HL-60 (cell line): ENCODE results near the gene FOXL2.

Experiments used
- DNase-seq, 2 experiments: peaks; one replicate each; pipeline ENCODE4 v3.0.0-alpha.2; 2010 to 2020; ENCODE audit warnings: low read depth in 1 of 2, low spot score in 1 of 2
- H3K27ac ChIP-seq: fragments of 250-450 bp; sonication (Bioruptor Pico); replicated peaks from 2 replicates; pipeline ENCODE4 v1.5.1; 2020; ENCODE audit warnings: mild to moderate bottlenecking, moderate library complexity
- H3K27me3 ChIP-seq: fragments of 250-450 bp; sonication (Bioruptor Pico); 2 replicates; pipeline ENCODE4 v1.5.1; 2021; ENCODE audit warnings: mild to moderate bottlenecking, moderate library complexity; ENCODE audit not compliant: insufficient read depth, poor library complexity, severe bottlenecking
- H3K4me3 ChIP-seq: replicated peaks from 2 replicates; pipeline ENCODE4 v1.5.1; 2011; ENCODE audit warnings: mild to moderate bottlenecking, control low read depth, low read length; ENCODE audit not compliant: insufficient read depth
- GABPA ChIP-seq: IDR thresholded peaks from 2 replicates; pipeline ENCODE4 v1.6.1; 2012; ENCODE audit warnings: low read depth
- POLR2AphosphoS5 ChIP-seq: IDR thresholded peaks from 2 replicates; pipeline ENCODE4 v1.6.1; 2012; ENCODE audit warnings: low read depth
- SPI1 ChIP-seq: IDR thresholded peaks from 2 replicates; pipeline ENCODE4 v1.6.1; 2012; ENCODE audit warnings: low read depth, mild to moderate bottlenecking, borderline replicate concordance
- TF ChIP-seq, protein P1 (sequence below): IDR thresholded peaks from one replicate; pipeline ENCODE4 v1.5.1; 2011; ENCODE audit warnings: low read length, control low read depth, inconsistent platforms; ENCODE audit not compliant: insufficient read depth
- TF ChIP-seq, protein P2 (sequence below): IDR thresholded peaks from 2 replicates; pipeline ENCODE4 v1.6.1; 2012; ENCODE audit warnings: low read depth; ENCODE audit not compliant: insufficient replicate concordance

Gene FOXL2

DNA sequence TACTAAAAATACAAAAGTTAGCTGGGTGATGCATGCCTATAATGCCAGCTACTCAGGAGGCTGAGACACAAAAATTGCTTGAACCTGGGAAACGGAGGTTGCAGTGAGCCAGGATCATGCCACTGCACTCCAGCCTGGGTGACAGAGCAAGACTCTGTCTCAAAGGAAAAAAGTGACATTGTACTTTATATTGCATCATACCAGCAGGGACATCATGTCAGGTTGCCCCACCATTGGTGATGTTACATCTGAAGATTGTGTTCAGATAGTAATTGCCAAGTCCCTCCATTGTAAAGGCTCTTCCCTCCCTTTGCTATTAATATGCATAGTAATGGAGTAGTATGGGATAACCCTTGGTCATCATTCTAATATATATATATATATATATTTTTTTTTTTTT, 44.8 kb downstream of the FOXL2 start:
- DNase-seq, result peak in 1 of 2 experiments; percentile 60
- TF ChIP-seq, protein P1, sequence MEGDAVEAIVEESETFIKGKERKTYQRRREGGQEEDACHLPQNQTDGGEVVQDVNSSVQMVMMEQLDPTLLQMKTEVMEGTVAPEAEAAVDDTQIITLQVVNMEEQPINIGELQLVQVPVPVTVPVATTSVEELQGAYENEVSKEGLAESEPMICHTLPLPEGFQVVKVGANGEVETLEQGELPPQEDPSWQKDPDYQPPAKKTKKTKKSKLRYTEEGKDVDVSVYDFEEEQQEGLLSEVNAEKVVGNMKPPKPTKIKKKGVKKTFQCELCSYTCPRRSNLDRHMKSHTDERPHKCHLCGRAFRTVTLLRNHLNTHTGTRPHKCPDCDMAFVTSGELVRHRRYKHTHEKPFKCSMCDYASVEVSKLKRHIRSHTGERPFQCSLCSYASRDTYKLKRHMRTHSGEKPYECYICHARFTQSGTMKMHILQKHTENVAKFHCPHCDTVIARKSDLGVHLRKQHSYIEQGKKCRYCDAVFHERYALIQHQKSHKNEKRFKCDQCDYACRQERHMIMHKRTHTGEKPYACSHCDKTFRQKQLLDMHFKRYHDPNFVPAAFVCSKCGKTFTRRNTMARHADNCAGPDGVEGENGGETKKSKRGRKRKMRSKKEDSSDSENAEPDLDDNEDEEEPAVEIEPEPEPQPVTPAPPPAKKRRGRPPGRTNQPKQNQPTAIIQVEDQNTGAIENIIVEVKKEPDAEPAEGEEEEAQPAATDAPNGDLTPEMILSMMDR, result no peak
- TF ChIP-seq GABPA (no peak), SPI1 (no peak), POLR2AphosphoS5 (no peak)
- TF ChIP-seq, protein P2, sequence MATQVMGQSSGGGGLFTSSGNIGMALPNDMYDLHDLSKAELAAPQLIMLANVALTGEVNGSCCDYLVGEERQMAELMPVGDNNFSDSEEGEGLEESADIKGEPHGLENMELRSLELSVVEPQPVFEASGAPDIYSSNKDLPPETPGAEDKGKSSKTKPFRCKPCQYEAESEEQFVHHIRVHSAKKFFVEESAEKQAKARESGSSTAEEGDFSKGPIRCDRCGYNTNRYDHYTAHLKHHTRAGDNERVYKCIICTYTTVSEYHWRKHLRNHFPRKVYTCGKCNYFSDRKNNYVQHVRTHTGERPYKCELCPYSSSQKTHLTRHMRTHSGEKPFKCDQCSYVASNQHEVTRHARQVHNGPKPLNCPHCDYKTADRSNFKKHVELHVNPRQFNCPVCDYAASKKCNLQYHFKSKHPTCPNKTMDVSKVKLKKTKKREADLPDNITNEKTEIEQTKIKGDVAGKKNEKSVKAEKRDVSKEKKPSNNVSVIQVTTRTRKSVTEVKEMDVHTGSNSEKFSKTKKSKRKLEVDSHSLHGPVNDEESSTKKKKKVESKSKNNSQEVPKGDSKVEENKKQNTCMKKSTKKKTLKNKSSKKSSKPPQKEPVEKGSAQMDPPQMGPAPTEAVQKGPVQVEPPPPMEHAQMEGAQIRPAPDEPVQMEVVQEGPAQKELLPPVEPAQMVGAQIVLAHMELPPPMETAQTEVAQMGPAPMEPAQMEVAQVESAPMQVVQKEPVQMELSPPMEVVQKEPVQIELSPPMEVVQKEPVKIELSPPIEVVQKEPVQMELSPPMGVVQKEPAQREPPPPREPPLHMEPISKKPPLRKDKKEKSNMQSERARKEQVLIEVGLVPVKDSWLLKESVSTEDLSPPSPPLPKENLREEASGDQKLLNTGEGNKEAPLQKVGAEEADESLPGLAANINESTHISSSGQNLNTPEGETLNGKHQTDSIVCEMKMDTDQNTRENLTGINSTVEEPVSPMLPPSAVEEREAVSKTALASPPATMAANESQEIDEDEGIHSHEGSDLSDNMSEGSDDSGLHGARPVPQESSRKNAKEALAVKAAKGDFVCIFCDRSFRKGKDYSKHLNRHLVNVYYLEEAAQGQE, result no peak
- H3K4me3 ChIP-seq, result no peak overlapping the region
- no peaks in the 10 kb centered on the region for H3K27me3 ChIP-seq
- peak overlapping the region; percentile 56 for H3K27ac ChIP-seq

DNA sequence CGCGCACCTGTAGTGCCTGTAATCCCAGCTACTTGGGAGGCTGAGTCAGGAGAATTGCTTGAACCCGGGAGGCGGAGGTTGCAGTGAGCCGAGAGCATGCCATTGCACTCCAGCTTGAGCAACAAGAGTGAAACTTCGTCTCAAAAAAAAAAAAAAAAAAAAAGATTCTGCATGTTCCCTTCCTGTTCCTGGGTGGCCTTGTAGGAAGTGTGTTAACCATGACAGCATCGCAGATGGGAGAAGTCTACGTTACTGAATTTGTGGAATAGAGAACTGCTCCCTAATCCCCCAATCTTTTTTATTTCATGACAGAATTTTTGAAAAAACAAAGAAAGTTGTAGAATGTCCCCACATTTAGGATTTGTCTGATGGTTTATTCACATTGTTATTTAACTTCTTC, 45.4 kb downstream of the FOXL2 start:
- H3K27me3 ChIP-seq, result no peaks in the 10 kb centered on the region
- DNase-seq, result peak; percentile 47 to 49
- TF ChIP-seq GABPA (no peak), SPI1 (peak; percentile 35; the same call in 1 of the 2 replicates), POLR2AphosphoS5 (no peak)

DNA sequence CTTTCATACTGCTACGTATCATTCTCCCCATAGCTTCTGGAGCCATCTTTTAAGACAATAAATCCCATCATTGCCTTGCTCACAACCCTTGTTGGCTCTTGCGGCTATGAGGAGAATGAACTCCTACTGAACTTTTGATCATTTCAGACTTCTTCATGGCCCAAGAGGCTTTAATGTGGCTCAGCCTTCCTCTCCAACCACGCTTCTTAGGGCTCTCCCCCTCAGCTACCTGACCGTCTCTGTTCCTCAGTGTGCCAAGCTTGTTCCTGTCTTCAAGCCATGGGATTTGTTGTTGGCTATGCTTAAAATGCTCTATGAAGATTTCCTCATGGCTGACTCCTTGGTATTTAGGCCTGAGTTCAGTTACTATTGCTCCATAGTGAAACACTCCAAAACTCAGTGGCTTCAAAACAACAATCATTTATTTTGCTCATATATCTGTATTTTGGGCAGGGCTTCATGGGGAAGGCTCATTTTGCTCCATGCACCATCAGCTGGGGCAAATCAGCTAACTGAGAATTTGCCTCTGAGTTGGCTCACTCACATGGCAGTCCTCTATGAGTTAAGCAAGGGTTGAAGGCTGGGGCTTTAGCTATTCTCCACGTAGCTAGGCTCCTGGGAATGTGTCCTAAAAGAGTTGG, 47.5 kb downstream of the FOXL2 start:
- H3K4me3 ChIP-seq, result no peak overlapping the region
- no peak for DNase-seq
- TF ChIP-seq POLR2AphosphoS5, result no peak
- TF ChIP-seq, protein P1, result no peak
- TF ChIP-seq, protein P2, result no peak

More for the DNA sequence above, 45.4 kb downstream of the FOXL2 start:
- peak overlapping the region; percentile 56 for H3K27ac ChIP-seq
- no peak overlapping the region for H3K4me3 ChIP-seq

DNA sequence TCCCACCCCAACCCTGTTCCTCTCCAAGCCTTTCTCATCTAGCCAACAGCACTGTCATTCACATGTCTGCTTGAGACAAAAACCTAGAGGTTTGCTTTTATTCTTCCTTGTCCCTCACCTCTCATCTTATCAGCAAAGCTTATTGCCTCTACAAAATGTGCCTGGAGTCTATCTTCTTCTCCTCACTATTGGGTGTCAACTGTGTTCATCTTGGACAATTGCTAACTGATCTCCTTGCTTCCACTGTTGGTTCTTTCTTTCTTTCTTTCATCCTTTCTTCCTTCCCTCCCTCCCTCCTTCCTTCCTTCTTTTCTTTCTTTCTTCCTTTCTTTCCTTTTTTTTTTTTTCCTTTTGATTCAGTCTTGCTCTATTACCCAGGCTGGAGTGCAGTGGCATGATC, 48.2 kb downstream of the FOXL2 start:
- Histone ChIP-seq H3K27ac (no peak overlapping the region), H3K27me3 (no peaks in the 10 kb centered on the region), H3K4me3 (no peak overlapping the region)
- no peak for DNase-seq
- TF ChIP-seq POLR2AphosphoS5 (no peak), GABPA (no peak), SPI1 (no peak)
- TF ChIP-seq, protein P1, result no peak
- TF ChIP-seq, protein P2, result no peak

More for the DNA sequence above, 47.5 kb downstream of the FOXL2 start:
- no peaks in the 10 kb centered on the region for H3K27me3 ChIP-seq
- H3K27ac ChIP-seq, result peak overlapping the region; percentile 56
